Bronchial epithelial cell (primary cell): ENCODE results near the gene UNC80. TPM values are rescaled to one million over a fixed set of nuclear protein-coding genes. Genes with fewer than 3 reads are reported as not detected.
"Not testable (repeated sequence)": the region's sequence is repeated elsewhere in the genome, so short reads cannot be mapped to it uniquely, and the experiment has no call there.

ENCODE experiments used
- DNase-seq: peaks from one replicate; pipeline ENCODE4 v3.0.0-alpha.2; 2010; ENCODE audit warnings: low read depth
- FAIRE-seq: peaks from 2 replicates; lab custom pipeline; 2011; peaks lifted over from hg19 to GRCh38; lab: Jason Lieb, UNC
- H3K27me3 ChIP-seq: 2 replicates; pipeline ENCODE4 v1.5.1; 2011; ENCODE audit warnings: low read length; ENCODE audit not compliant: control insufficient read depth, insufficient read depth
- H3K36me3 ChIP-seq: 2 replicates; pipeline ENCODE4 v1.5.1; 2011; ENCODE audit warnings: low read length; ENCODE audit not compliant: control insufficient read depth, insufficient read depth
- H3K4me3 ChIP-seq: 2 replicates; pipeline ENCODE4 v1.5.1; 2011; ENCODE audit warnings: mild to moderate bottlenecking, low read depth, low read length, control low read depth
- CTCF ChIP-seq: IDR thresholded peaks from 2 replicates; pipeline ENCODE4 v1.5.1; 2011; ENCODE audit warnings: mild to moderate bottlenecking, moderate library complexity, low read length, control low read depth, inconsistent platforms; ENCODE audit not compliant: insufficient read depth, severe bottlenecking
- total RNA-seq: library from RNA; depleted of rRNA; stranded (reverse); fragments of >200 nt; gene quantifications from 2 replicates; pipeline ENCODE4 v1.2.1, GENCODE V29; 2014

UNC80 gene
- total RNA-seq, 1 donor from 2014 or later, result under 0.01 TPM

- no peaks in the 10 kb centered on the region for H3K36me3 ChIP-seq
- H3K27me3 ChIP-seq, result no peaks in the 10 kb centered on the region
- TF ChIP-seq CTCF, result no peak
- no peak for DNase-seq
- FAIRE-seq, result no peak
- no peak overlapping the region for H3K4me3 ChIP-seq
Observed at GRCh38 chr2:209790066-209790728, 18.6 kb downstream of the UNC80 start.

GRCh38 chr2:209791151-209791550 is 19.5 kb downstream of the UNC80 start:
- FAIRE-seq, result no peak
- no peak for DNase-seq
- Histone ChIP-seq H3K4me3 (no peak overlapping the region), H3K27me3 (no peaks in the 10 kb centered on the region), H3K36me3 (no peaks in the 10 kb centered on the region)
- no peak for TF ChIP-seq CTCF

GRCh38 chr2:209795425-209795824 is 23.8 kb downstream of the UNC80 start:
- not testable (repeated sequence) for H3K36me3 ChIP-seq, FAIRE-seq, DNase-seq, H3K4me3 ChIP-seq, H3K27me3 ChIP-seq

- H3K4me3 ChIP-seq, result no peak overlapping the region
- no peaks in the 10 kb centered on the region for H3K36me3 ChIP-seq
Observed at GRCh38 chr2:209805351-209805750, 33.7 kb downstream of the UNC80 start.

GRCh38 chr2:209806318-209806717 is 34.7 kb downstream of the UNC80 start:
- Histone ChIP-seq H3K27me3 (no peaks in the 10 kb centered on the region), H3K4me3 (no peak overlapping the region), H3K36me3 (no peaks in the 10 kb centered on the region)
- no peak for FAIRE-seq
- TF ChIP-seq CTCF, result no peak
- no peak for DNase-seq

More at GRCh38 chr2:209805351-209805750, 33.7 kb downstream of the UNC80 start:
- no peak for TF ChIP-seq CTCF
- no peaks in the 10 kb centered on the region for H3K27me3 ChIP-seq
- DNase-seq, result no peak
- FAIRE-seq, result no peak

- DNase-seq, result no peak
- no peaks in the 10 kb centered on the region for H3K36me3 ChIP-seq
- no peak for TF ChIP-seq CTCF
- FAIRE-seq, result no peak
- H3K4me3 ChIP-seq, result no peak overlapping the region
- H3K27me3 ChIP-seq, result no peaks in the 10 kb centered on the region
Observed at GRCh38 chr2:209808521-209808920, 36.9 kb downstream of the UNC80 start.
